SK-N-SH (cell line): Measurements from ENCODE around the gene PFN1.

Source experiments
- POLR2AphosphoS5 ChIP-seq: IDR thresholded peaks from 2 replicates; pipeline ENCODE4 v1.6.1; 2012; ENCODE audit warnings: low read depth, low read length
- RXRA ChIP-seq: IDR thresholded peaks from 2 replicates; pipeline ENCODE4 v1.4.0; 2012; ENCODE audit warnings: low read depth, mild to moderate bottlenecking, borderline replicate concordance
- TF ChIP-seq, protein P1 (sequence below): IDR thresholded peaks from 2 replicates; pipeline ENCODE4; 2012
- TF ChIP-seq, protein P2 (sequence below): fragments of 200-600 bp; sonication (generic); IDR thresholded peaks from 2 replicates; pipeline ENCODE4 v1.6.1; 2017; ENCODE audit warnings: antibody characterized with exemption, mild to moderate bottlenecking, moderate library complexity

DNA sequence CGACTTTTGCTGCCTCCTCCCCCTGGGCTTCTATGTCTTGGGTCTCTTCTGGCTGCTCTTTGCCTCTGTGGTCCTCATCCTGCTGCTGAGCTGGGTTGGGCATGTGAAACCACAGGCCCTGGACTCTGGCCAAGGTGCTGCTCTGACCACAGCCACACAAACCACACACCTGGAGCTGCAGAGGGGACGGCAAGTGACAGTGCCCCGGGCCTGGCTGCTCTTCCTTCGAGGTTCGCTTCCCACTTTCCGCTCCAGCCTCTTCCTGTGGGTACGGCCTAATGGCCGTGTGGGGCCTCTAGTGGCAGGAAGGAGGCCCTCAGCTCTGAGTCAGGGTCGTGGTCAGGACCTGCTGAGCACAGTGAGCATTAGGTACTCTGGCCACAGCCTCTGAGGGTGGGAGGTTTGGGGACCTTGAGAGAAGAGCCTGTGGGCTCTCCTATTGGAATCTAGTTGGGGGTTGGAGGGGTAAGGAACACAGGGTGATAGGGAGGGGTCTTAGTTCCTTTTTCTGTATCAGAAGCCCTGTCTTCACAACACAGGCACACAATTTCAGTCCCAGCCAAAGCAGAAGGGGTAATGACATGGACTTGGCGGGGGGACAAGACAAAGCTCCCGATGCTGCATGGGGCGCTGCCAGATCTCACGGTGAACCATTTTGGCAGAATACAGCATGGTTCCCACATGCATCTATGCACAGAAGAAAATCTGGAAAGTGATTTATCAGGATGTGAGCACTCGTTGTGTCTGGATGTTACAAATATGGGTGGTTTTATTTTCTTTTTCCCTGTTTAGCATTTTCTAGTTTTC is 14.0 kb downstream of the PFN1 start:
- TF ChIP-seq, protein P1, sequence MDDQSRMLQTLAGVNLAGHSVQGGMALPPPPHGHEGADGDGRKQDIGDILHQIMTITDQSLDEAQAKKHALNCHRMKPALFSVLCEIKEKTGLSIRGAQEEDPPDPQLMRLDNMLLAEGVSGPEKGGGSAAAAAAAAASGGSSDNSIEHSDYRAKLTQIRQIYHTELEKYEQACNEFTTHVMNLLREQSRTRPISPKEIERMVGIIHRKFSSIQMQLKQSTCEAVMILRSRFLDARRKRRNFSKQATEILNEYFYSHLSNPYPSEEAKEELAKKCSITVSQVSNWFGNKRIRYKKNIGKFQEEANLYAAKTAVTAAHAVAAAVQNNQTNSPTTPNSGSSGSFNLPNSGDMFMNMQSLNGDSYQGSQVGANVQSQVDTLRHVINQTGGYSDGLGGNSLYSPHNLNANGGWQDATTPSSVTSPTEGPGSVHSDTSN = no peak
- TF ChIP-seq, protein P2, sequence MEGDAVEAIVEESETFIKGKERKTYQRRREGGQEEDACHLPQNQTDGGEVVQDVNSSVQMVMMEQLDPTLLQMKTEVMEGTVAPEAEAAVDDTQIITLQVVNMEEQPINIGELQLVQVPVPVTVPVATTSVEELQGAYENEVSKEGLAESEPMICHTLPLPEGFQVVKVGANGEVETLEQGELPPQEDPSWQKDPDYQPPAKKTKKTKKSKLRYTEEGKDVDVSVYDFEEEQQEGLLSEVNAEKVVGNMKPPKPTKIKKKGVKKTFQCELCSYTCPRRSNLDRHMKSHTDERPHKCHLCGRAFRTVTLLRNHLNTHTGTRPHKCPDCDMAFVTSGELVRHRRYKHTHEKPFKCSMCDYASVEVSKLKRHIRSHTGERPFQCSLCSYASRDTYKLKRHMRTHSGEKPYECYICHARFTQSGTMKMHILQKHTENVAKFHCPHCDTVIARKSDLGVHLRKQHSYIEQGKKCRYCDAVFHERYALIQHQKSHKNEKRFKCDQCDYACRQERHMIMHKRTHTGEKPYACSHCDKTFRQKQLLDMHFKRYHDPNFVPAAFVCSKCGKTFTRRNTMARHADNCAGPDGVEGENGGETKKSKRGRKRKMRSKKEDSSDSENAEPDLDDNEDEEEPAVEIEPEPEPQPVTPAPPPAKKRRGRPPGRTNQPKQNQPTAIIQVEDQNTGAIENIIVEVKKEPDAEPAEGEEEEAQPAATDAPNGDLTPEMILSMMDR = peak; percentile 44
- no peak for TF ChIP-seq RXRA
- no peak; the same call in 1 of the 2 replicates for TF ChIP-seq POLR2AphosphoS5
